ENCODE results near the gene CTRL. TPM values are rescaled to one million over a fixed set of nuclear protein-coding genes. Genes with fewer than 3 reads are reported as not detected.
A peak's percentile ranks its signal among the peaks of the same experiment; 100 is the strongest.

CTRL gene
- total RNA-seq, 1 donor: 1.3 TPM

GRCh38 chr16:67914758-67915495 is 16.7 kb downstream of the CTRL start:
- no peak for TF ChIP-seq CTCF (IDR thresholded peaks at IDR 0.05; ENCODE audit: insufficient read depth, low read depth, low read length)
- no peak for DNase-seq (ENCODE audit: low read depth)
- no peak overlapping the region for H3K4me3 ChIP-seq (ENCODE audit: low read depth, low read length)

- peak; percentile 46 for DNase-seq (ENCODE audit: low read depth)
- H3K4me3 ChIP-seq (ENCODE audit: low read depth, low read length): no peak overlapping the region
- TF ChIP-seq CTCF (IDR thresholded peaks at IDR 0.05; ENCODE audit: insufficient read depth, low read depth, low read length): no peak
These were observed 21.5 kb downstream of the CTRL start for GRCh38 chr16:67910158-67910557.

GRCh38 chr16:67909056-67909742 is 22.5 kb downstream of the CTRL start:
- H3K4me3 ChIP-seq (ENCODE audit: low read depth, low read length): no peak overlapping the region
- TF ChIP-seq CTCF (IDR thresholded peaks at IDR 0.05; ENCODE audit: insufficient read depth, low read depth, low read length): no peak
- DNase-seq (ENCODE audit: low read depth): no peak

GRCh38 chr16:67907397-67908180 is 24.1 kb downstream of the CTRL start:
- TF ChIP-seq CTCF (IDR thresholded peaks at IDR 0.05; ENCODE audit: insufficient read depth, low read depth, low read length): no peak
- no peak overlapping the region for H3K4me3 ChIP-seq (ENCODE audit: low read depth, low read length)
- no peak for DNase-seq (ENCODE audit: low read depth)

- TF ChIP-seq CTCF (IDR thresholded peaks at IDR 0.05; ENCODE audit: insufficient read depth, low read depth, low read length): no peak
- no peak for DNase-seq (ENCODE audit: low read depth)
- H3K4me3 ChIP-seq (ENCODE audit: low read depth, low read length): no peak overlapping the region
These were observed 28.8 kb downstream of the CTRL start for GRCh38 chr16:67902831-67903230.

GRCh38 chr16:67901734-67902133 is 29.9 kb downstream of the CTRL start:
- H3K4me3 ChIP-seq (ENCODE audit: low read depth, low read length): no peak overlapping the region
- TF ChIP-seq CTCF (IDR thresholded peaks at IDR 0.05; ENCODE audit: insufficient read depth, low read depth, low read length): no peak
- no peak for DNase-seq (ENCODE audit: low read depth)

Data from fibroblast of villous mesenchyme (primary cell).